ENCODE measurements around the gene SLC17A6.

SLC17A6 gene

DNA sequence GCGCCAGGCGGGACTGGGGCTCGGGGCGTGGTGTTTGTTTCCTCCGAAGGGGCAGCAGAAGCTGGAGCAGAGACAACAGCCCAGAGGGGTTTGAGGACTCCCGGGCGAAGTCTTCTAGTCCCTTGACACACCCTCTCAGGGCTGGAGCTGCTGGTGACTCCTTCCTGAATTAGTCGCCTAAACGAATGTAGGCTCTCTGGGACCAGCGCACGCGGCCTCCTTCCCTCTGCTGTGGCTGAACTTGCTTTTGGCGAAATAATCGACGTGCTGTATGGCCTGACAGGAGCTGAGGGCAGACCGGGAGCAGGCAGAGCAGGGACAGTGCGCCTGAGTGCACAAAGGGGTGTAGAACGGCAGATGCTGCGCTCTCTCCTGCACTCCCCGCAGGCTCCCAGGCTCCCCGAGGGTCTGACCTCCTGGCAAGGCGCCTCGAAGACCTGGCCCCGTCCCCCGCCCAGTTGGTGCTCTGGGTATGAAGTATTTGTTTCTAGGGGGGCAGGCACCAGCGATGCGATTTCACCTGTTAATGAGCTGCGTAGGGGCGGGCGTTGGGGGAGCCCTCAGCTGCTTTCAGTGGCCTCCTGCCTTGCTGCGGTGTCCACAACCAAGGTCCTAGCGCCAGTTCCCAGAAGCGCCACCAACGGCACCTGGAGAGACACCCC lies 5.3 kb downstream of the SLC17A6 start:
- Histone ChIP-seq H4K91ac (ENCODE audit: low read depth, low read length, poor library complexity) (no peak overlapping the region), H2BK12ac (ENCODE audit: low read length) (no peak overlapping the region), H3K4me1 (ENCODE audit: control insufficient read depth in 2 of 2, insufficient read depth in 1 of 2, low read depth in 1 of 2, low read length in 2 of 2) (peaks cover 0 to 9% of the 10 kb centered on the region in 2 donors), H3K36me3 (replicated peaks in 1 of 2; ENCODE audit: control insufficient read depth in 2 of 2, insufficient read depth in 2 of 2, low read length in 2 of 2) (no peaks in the 10 kb centered on the region), H3K4me2 (ENCODE audit: insufficient read depth, low read length, poor library complexity, severe bottlenecking) (peak overlapping the region; percentile 39), H3K23ac (ENCODE audit: low read depth, low read length, poor library complexity) (peak overlapping the region; percentile 40), H2AK5ac (ENCODE audit: low read depth, low read length) (no peak overlapping the region), H3K27me3 (ENCODE audit: control insufficient read depth in 3 of 3, insufficient read depth in 3 of 3, low read depth in 1 of 3, low read length in 3 of 3) (peaks cover 31 to 85% (median 53%) of the 10 kb centered on the region in 3 experiments), H3K9me3 (replicated peaks in 1 of 2; ENCODE audit: control insufficient read depth in 2 of 2, insufficient read depth in 1 of 2, low read depth in 1 of 2, low read length in 2 of 2) (peaks cover 5 to 10% of the 10 kb centered on the region in 2 donors), H3K18ac (ENCODE audit: low read length) (no peak overlapping the region), H3K9ac (ENCODE audit: low read depth, low read length, poor library complexity) (no peak overlapping the region), H3K4ac (ENCODE audit: low read length) (no peak overlapping the region), H2BK120ac (ENCODE audit: low read depth, low read length) (no peak overlapping the region), H3K27ac (replicated peaks; ENCODE audit: low read length) (no peak overlapping the region), H2BK5ac (ENCODE audit: low read length) (no peak overlapping the region), H2AFZ (ENCODE audit: low read length) (peak overlapping the region; percentile 61), H2BK15ac (ENCODE audit: low read length) (no peak overlapping the region), H3K14ac (ENCODE audit: low read length) (no peak overlapping the region), H3K4me3 (ENCODE audit: low read length in 2 of 2) (peak overlapping the region in 1 of 2 donors; percentile 61), H3K79me1 (ENCODE audit: low read depth, low read length) (no peaks in the 10 kb centered on the region), H4K8ac (ENCODE audit: low read depth, low read length) (no peak overlapping the region)
- DNase-seq (ENCODE audit: low spot score), result peak; percentile 21
- no CpG with 5 or more reads among the region's 34 CpGs for WGBS, 2 donors (ENCODE audit: extremely low coverage in 2 of 2, insufficient read length in 2 of 2, insufficient replicate concordance in 1 of 2)

- no peaks in the 10 kb centered on the region for H3K36me3 ChIP-seq (replicated peaks in 1 of 2; ENCODE audit: control insufficient read depth in 2 of 2, insufficient read depth in 2 of 2, low read length in 2 of 2)
- H3K9me3 ChIP-seq (replicated peaks in 1 of 2; ENCODE audit: control insufficient read depth in 2 of 2, insufficient read depth in 1 of 2, low read depth in 1 of 2, low read length in 2 of 2), result peaks cover 5 to 10% of the 10 kb centered on the region in 2 donors
- peaks cover 31 to 85% (median 50%) of the 10 kb centered on the region in 3 experiments for H3K27me3 ChIP-seq (ENCODE audit: control insufficient read depth in 3 of 3, insufficient read depth in 3 of 3, low read depth in 1 of 3, low read length in 3 of 3)
- H2BK5ac ChIP-seq (ENCODE audit: low read length), result no peak overlapping the region
- no peak overlapping the region for H3K4ac ChIP-seq (ENCODE audit: low read length)
- no peak overlapping the region for H2AK5ac ChIP-seq (ENCODE audit: low read depth, low read length)
- no peaks in the 10 kb centered on the region for H3K79me1 ChIP-seq (ENCODE audit: low read depth, low read length)
- H3K18ac ChIP-seq (ENCODE audit: low read length), result no peak overlapping the region
- H3K9ac ChIP-seq (ENCODE audit: low read depth, low read length, poor library complexity), result no peak overlapping the region
- no CpG with 5 or more reads among the region's 3 CpGs for WGBS, 2 donors (ENCODE audit: extremely low coverage in 2 of 2, insufficient read length in 2 of 2, insufficient replicate concordance in 1 of 2)
- no peak overlapping the region for H2BK12ac ChIP-seq (ENCODE audit: low read length)
- H2BK15ac ChIP-seq (ENCODE audit: low read length), result no peak overlapping the region
- peak overlapping the region in 1 of 2 donors; percentile 50 for H3K4me3 ChIP-seq (ENCODE audit: low read length in 2 of 2)
- peaks cover 0 to 9% of the 10 kb centered on the region in 2 donors for H3K4me1 ChIP-seq (ENCODE audit: control insufficient read depth in 2 of 2, insufficient read depth in 1 of 2, low read depth in 1 of 2, low read length in 2 of 2)
- no peak overlapping the region for H3K27ac ChIP-seq (replicated peaks; ENCODE audit: low read length)
- no peak overlapping the region for H4K8ac ChIP-seq (ENCODE audit: low read depth, low read length)
- H2BK120ac ChIP-seq (ENCODE audit: low read depth, low read length), result no peak overlapping the region
- H4K91ac ChIP-seq (ENCODE audit: low read depth, low read length, poor library complexity), result no peak overlapping the region
- DNase-seq (ENCODE audit: low spot score), result no peak
- no peak overlapping the region for H3K4me2 ChIP-seq (ENCODE audit: insufficient read depth, low read length, poor library complexity, severe bottlenecking)
- H3K14ac ChIP-seq (ENCODE audit: low read length), result no peak overlapping the region
- H2AFZ ChIP-seq (ENCODE audit: low read length), result no peak overlapping the region
- peak overlapping the region; percentile 40 for H3K23ac ChIP-seq (ENCODE audit: low read depth, low read length, poor library complexity)
Observed at GRCh38 chr11:22344081-22344480, 5.9 kb downstream of the SLC17A6 start.

- H3K4me2 ChIP-seq (ENCODE audit: insufficient read depth, low read length, poor library complexity, severe bottlenecking), result no peak overlapping the region
- H3K14ac ChIP-seq (ENCODE audit: low read length), result no peak overlapping the region
- H3K4me1 ChIP-seq (ENCODE audit: control insufficient read depth in 2 of 2, insufficient read depth in 1 of 2, low read depth in 1 of 2, low read length in 2 of 2), result peaks cover 0 to 6% of the 10 kb centered on the region in 2 donors
- no peak overlapping the region for H4K91ac ChIP-seq (ENCODE audit: low read depth, low read length, poor library complexity)
- H2BK120ac ChIP-seq (ENCODE audit: low read depth, low read length), result no peak overlapping the region
- H2BK12ac ChIP-seq (ENCODE audit: low read length), result no peak overlapping the region
- no peaks in the 10 kb centered on the region for H3K36me3 ChIP-seq (replicated peaks in 1 of 2; ENCODE audit: control insufficient read depth in 2 of 2, insufficient read depth in 2 of 2, low read length in 2 of 2)
- no peak overlapping the region for H2AFZ ChIP-seq (ENCODE audit: low read length)
- no peak overlapping the region for H3K4ac ChIP-seq (ENCODE audit: low read length)
- no peak overlapping the region for H3K18ac ChIP-seq (ENCODE audit: low read length)
- H2BK15ac ChIP-seq (ENCODE audit: low read length), result no peak overlapping the region
- no peaks in the 10 kb centered on the region for H3K79me1 ChIP-seq (ENCODE audit: low read depth, low read length)
- H3K27ac ChIP-seq (replicated peaks; ENCODE audit: low read length), result no peak overlapping the region
- H3K23ac ChIP-seq (ENCODE audit: low read depth, low read length, poor library complexity), result no peak overlapping the region
- no peak overlapping the region for H2BK5ac ChIP-seq (ENCODE audit: low read length)
- no peak overlapping the region for H3K4me3 ChIP-seq (ENCODE audit: low read length in 2 of 2)
- H4K8ac ChIP-seq (ENCODE audit: low read depth, low read length), result no peak overlapping the region
- no peak overlapping the region for H2AK5ac ChIP-seq (ENCODE audit: low read depth, low read length)
- peaks cover 20 to 82% (median 32%) of the 10 kb centered on the region in 3 experiments for H3K27me3 ChIP-seq (ENCODE audit: control insufficient read depth in 3 of 3, insufficient read depth in 3 of 3, low read depth in 1 of 3, low read length in 3 of 3)
- H3K9ac ChIP-seq (ENCODE audit: low read depth, low read length, poor library complexity), result no peak overlapping the region
- H3K9me3 ChIP-seq (replicated peaks in 1 of 2; ENCODE audit: control insufficient read depth in 2 of 2, insufficient read depth in 1 of 2, low read depth in 1 of 2, low read length in 2 of 2), result peaks cover 4 to 5% of the 10 kb centered on the region in 2 donors
- DNase-seq (ENCODE audit: low spot score), result no peak
Observed at GRCh38 chr11:22346282-22346681, 8.1 kb downstream of the SLC17A6 start.

DNA sequence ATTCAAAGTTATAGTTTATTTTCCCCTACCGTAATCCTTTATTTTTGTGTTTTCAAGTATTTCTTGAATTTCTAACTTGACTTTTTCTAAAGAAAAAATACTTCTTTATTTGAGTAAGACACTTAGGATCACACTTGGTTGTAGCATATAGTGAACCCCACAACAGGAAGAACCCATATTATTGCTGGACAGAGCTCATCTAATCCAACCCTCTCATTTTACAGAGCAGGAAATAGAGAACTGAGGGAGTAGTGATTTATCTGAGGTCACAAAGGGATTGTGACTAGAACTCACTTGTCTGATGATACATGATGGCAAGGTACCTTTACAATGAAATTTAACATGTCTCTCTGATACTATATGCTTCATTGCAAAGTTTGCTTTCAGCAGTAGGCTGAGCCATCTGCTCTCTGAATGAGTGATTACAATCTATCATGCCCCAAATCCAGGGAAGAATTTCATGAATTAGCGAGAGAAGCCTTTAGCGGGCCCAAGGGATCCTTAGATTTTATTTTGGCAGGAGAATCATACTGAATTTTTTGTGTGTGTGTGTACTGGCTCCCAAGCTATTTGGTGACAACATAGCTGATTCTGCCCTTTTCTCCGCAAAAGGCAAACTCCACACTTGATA lies 9.8 kb downstream of the SLC17A6 start:
- Histone ChIP-seq H4K91ac (ENCODE audit: low read depth, low read length, poor library complexity) (no peak overlapping the region), H2BK120ac (ENCODE audit: low read depth, low read length) (no peak overlapping the region), H3K79me1 (ENCODE audit: low read depth, low read length) (no peaks in the 10 kb centered on the region), H3K14ac (ENCODE audit: low read length) (no peak overlapping the region), H3K23ac (ENCODE audit: low read depth, low read length, poor library complexity) (no peak overlapping the region), H3K27me3 (ENCODE audit: control insufficient read depth in 3 of 3, insufficient read depth in 3 of 3, low read depth in 1 of 3, low read length in 3 of 3) (peaks cover 6 to 66% (median 15%) of the 10 kb centered on the region in 3 experiments), H2AK5ac (ENCODE audit: low read depth, low read length) (no peak overlapping the region), H2BK12ac (ENCODE audit: low read length) (no peak overlapping the region), H3K4me1 (ENCODE audit: control insufficient read depth in 2 of 2, insufficient read depth in 1 of 2, low read depth in 1 of 2, low read length in 2 of 2) (peaks cover 0 to 4% of the 10 kb centered on the region in 2 donors), H3K18ac (ENCODE audit: low read length) (no peak overlapping the region), H3K4me2 (ENCODE audit: insufficient read depth, low read length, poor library complexity, severe bottlenecking) (no peak overlapping the region), H3K27ac (replicated peaks; ENCODE audit: low read length) (no peak overlapping the region), H2BK15ac (ENCODE audit: low read length) (no peak overlapping the region), H2AFZ (ENCODE audit: low read length) (no peak overlapping the region), H3K4ac (ENCODE audit: low read length) (no peak overlapping the region), H4K8ac (ENCODE audit: low read depth, low read length) (no peak overlapping the region), H3K9me3 (replicated peaks in 1 of 2; ENCODE audit: control insufficient read depth in 2 of 2, insufficient read depth in 1 of 2, low read depth in 1 of 2, low read length in 2 of 2) (no peaks in the 10 kb centered on the region), H2BK5ac (ENCODE audit: low read length) (no peak overlapping the region), H3K9ac (ENCODE audit: low read depth, low read length, poor library complexity) (no peak overlapping the region), H3K4me3 (ENCODE audit: low read length in 2 of 2) (no peak overlapping the region), H3K36me3 (replicated peaks in 1 of 2; ENCODE audit: control insufficient read depth in 2 of 2, insufficient read depth in 2 of 2, low read length in 2 of 2) (no peaks in the 10 kb centered on the region)
- no peak for DNase-seq (ENCODE audit: low spot score)
- WGBS, 2 donors (ENCODE audit: extremely low coverage in 2 of 2, insufficient read length in 2 of 2, insufficient replicate concordance in 1 of 2), result no CpG with 5 or more reads among the region's 4 CpGs

Measured in neuronal stem cell (in vitro differentiated cells).